Loucy (cell line): ENCODE results near the gene NCKIPSD.
A peak's percentile ranks its signal among the peaks of the same experiment; 100 is the strongest.

Experiments
- H2AFZ ChIP-seq: fragments of 200-600 bp; sonication (generic); 2 replicates; pipeline ENCODE4 v1.6.0; 2016; ENCODE audit warnings: antibody characterized with exemption, mild to moderate bottlenecking, low read length, moderate library complexity
- H3F3A ChIP-seq: fragments of 200-600 bp; 2 replicates; pipeline ENCODE4 v1.6.0; 2016; ENCODE audit warnings: antibody characterized with exemption, low read depth, mild to moderate bottlenecking
- H3K27me3 ChIP-seq: fragments of 200-600 bp; sonication (generic); 2 replicates; pipeline ENCODE4 v1.6.1; 2014; ENCODE audit warnings: low read length, mild to moderate bottlenecking; ENCODE audit not compliant: insufficient read depth, poor library complexity, severe bottlenecking
- H3K36me3 ChIP-seq: fragments of 200-600 bp; sonication (generic); 2 replicates; pipeline ENCODE4 v1.6.1; 2016; ENCODE audit warnings: low read length; ENCODE audit not compliant: insufficient read depth
- H3K4me1 ChIP-seq: fragments of 200-600 bp; sonication (generic); 2 replicates; pipeline ENCODE4 v1.5.1; 2014; ENCODE audit warnings: low read length, mild to moderate bottlenecking; ENCODE audit not compliant: insufficient read depth, poor library complexity, severe bottlenecking
- H3K4me2 ChIP-seq: fragments of 200-600 bp; sonication (generic); 2 replicates; pipeline ENCODE4 v1.6.0; 2014; ENCODE audit warnings: antibody characterized with exemption, low read length, low read depth, mild to moderate bottlenecking; ENCODE audit not compliant: poor library complexity, severe bottlenecking
- H3K4me3 ChIP-seq: fragments of 200-600 bp; sonication (generic); 2 replicates; pipeline ENCODE4 v1.5.1; 2014; ENCODE audit warnings: low read length, mild to moderate bottlenecking, mixed read lengths; ENCODE audit not compliant: poor library complexity, severe bottlenecking
- H3K79me2 ChIP-seq: fragments of 200-600 bp; sonication (generic); 2 replicates; pipeline ENCODE4 v1.6.1; 2014; ENCODE audit warnings: low read length; ENCODE audit not compliant: insufficient read depth
- H3K9ac ChIP-seq: fragments of 200-600 bp; sonication (generic); 2 replicates; pipeline ENCODE4 v1.6.0; 2014; ENCODE audit warnings: mild to moderate bottlenecking, low read depth, low read length, moderate library complexity; ENCODE audit not compliant: poor library complexity, severe bottlenecking
- H3K9me2 ChIP-seq: fragments of 200-600 bp; sonication (generic); replicated peaks from 2 replicates; pipeline ENCODE4 v1.6.1; 2016; ENCODE audit warnings: low read depth, low read length, mixed read lengths
- H3K9me3 ChIP-seq: fragments of 200-600 bp; sonication (generic); 2 replicates; pipeline ENCODE4 v1.6.1; 2014; ENCODE audit warnings: mild to moderate bottlenecking, antibody characterized with exemption, low read length, low read depth; ENCODE audit not compliant: insufficient read depth
- H4K20me1 ChIP-seq: fragments of 200-600 bp; sonication (generic); 2 replicates; pipeline ENCODE4 v1.6.0; 2014; ENCODE audit warnings: antibody characterized with exemption, low read length, mild to moderate bottlenecking; ENCODE audit not compliant: insufficient read depth, poor library complexity, severe bottlenecking
- EZH2phosphoT487 ChIP-seq: fragments of 200-600 bp; IDR thresholded peaks from 2 replicates; pipeline ENCODE4 v1.6.1; 2018; ENCODE audit warnings: antibody characterized with exemption, mild to moderate bottlenecking, moderate library complexity, borderline replicate concordance
- TF ChIP-seq, protein P1 (sequence below): fragments of 200-600 bp; sonication (generic); conservative IDR thresholded peaks from 2 replicates; pipeline ENCODE4 v1.5.1; 2014; ENCODE audit warnings: mild to moderate bottlenecking, antibody characterized with exemption, low read length

Gene NCKIPSD

DNA sequence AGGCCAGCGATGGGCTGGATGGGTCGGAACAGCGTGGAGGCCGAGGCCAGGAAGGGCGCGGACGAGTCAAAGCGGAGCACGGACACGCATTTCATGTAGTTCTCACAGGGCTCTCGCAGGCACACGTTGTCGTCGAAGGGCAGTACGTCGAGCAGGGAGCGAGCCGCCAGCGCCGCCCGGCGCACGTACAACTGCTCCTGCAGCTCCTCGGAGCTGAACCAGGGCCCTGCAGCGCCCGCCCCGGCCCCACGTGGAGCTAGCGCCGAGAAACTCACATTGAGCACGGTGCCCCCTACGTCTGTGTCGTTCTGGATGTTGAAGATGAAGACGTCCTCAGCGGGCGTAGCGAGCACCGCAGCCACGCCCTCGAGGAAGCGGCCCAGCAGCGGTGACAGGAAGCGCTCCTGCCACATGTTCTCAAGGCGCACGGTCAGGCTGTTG is 28.9 kb downstream of the NCKIPSD start:
- Histone ChIP-seq H3K27me3 (no peaks in the 10 kb centered on the region), H4K20me1 (no peaks in the 10 kb centered on the region), H3K9ac (peak overlapping the region; percentile 54), H3K4me1 (no peaks in the 10 kb centered on the region), H3K9me2 (no peaks in the 10 kb centered on the region), H3K4me2 (peak overlapping the region; percentile 57), H3F3A (no peaks in the 10 kb centered on the region), H3K9me3 (no peaks in the 10 kb centered on the region), H3K4me3 (peak overlapping the region; percentile 71), H3K36me3 (no peaks in the 10 kb centered on the region), H3K79me2 (no peaks in the 10 kb centered on the region), H2AFZ (no peak overlapping the region)
- no peak for TF ChIP-seq EZH2phosphoT487
- TF ChIP-seq, protein P1, sequence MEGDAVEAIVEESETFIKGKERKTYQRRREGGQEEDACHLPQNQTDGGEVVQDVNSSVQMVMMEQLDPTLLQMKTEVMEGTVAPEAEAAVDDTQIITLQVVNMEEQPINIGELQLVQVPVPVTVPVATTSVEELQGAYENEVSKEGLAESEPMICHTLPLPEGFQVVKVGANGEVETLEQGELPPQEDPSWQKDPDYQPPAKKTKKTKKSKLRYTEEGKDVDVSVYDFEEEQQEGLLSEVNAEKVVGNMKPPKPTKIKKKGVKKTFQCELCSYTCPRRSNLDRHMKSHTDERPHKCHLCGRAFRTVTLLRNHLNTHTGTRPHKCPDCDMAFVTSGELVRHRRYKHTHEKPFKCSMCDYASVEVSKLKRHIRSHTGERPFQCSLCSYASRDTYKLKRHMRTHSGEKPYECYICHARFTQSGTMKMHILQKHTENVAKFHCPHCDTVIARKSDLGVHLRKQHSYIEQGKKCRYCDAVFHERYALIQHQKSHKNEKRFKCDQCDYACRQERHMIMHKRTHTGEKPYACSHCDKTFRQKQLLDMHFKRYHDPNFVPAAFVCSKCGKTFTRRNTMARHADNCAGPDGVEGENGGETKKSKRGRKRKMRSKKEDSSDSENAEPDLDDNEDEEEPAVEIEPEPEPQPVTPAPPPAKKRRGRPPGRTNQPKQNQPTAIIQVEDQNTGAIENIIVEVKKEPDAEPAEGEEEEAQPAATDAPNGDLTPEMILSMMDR, result no peak

DNA sequence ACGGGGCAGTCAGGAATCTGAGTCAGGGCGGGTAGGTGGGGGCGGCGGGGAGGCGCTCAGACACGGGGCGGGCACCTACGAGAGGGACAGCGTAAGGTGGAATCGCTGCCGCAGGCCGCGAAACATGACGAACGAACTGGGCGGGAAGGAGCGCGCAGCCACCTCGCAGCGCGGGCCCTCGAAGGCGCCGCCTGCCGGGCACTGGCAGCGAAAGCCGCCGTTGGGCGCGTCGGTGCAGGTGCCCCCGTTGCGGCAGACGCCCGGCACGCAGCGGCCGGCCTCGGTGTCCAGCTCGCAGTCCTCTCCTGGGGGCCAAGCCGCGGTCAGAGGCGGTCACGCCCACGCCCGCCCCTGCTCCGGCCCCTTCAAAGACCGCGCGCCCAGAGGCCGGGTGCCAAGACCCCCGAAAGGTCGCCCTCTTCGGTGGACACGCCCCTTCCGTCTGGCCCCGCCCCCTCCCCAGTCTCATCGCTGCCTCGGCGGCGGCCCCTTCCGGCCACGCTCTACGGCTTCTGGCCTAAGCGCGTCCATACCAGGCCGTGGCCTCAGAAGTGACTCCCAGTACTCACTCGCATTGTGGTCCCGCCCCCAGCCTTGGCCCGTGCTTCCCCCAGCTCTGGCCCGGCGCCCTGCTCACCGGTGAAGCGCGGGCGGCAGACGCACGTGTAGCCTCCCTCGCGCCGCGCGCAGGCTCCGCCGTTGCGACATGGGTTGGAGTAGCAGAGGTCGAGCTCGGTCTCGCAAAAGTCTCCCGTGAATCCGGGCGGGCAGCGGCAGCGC is 29.5 kb downstream of the NCKIPSD start:
- Histone ChIP-seq H3K4me3 (peak overlapping the region; percentile 71), H3K36me3 (no peaks in the 10 kb centered on the region), H3K79me2 (no peaks in the 10 kb centered on the region), H3K9me2 (no peaks in the 10 kb centered on the region), H2AFZ (peak overlapping the region; percentile 75; the same call in 1 of the 2 replicates), H3K27me3 (no peaks in the 10 kb centered on the region), H4K20me1 (no peaks in the 10 kb centered on the region), H3F3A (no peaks in the 10 kb centered on the region), H3K9me3 (no peaks in the 10 kb centered on the region), H3K4me1 (no peaks in the 10 kb centered on the region), H3K9ac (peak overlapping the region; percentile 54), H3K4me2 (peak overlapping the region; percentile 57)
- no peak for TF ChIP-seq EZH2phosphoT487
- TF ChIP-seq, protein P1, result peak; percentile 48

DNA sequence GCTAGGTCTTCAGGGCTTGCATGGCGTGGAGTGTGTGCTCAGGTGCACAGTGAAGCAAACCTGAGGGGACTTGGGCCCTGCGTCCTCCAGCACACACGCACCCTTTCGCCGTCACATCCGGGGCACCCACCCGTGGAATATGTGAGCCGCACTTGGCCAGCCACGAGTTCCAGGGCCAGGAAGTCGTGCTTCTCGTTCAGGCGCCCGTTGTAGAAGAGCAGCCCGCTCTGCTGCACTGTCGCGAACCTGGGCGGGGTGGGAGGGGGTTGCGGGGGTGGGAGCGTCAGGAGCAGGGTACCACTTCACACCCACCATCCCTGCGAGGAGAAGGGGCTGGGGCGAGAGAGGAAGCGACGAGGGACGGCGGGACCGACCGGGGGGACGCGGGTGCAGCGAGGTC is 30.1 kb downstream of the NCKIPSD start:
- no peaks in the 10 kb centered on the region for H3K4me1 ChIP-seq
- no peaks in the 10 kb centered on the region for H3K9me3 ChIP-seq
- H3K4me3 ChIP-seq, result peak overlapping the region; percentile 71
- H3K36me3 ChIP-seq, result no peaks in the 10 kb centered on the region
- peak overlapping the region; percentile 54 for H3K9ac ChIP-seq
- H4K20me1 ChIP-seq, result no peaks in the 10 kb centered on the region
- no peak for TF ChIP-seq EZH2phosphoT487
- no peaks in the 10 kb centered on the region for H3K27me3 ChIP-seq
- peak overlapping the region; percentile 57 for H3K4me2 ChIP-seq
- no peaks in the 10 kb centered on the region for H3F3A ChIP-seq
- no peaks in the 10 kb centered on the region for H3K79me2 ChIP-seq
- H3K9me2 ChIP-seq, result no peaks in the 10 kb centered on the region
- H2AFZ ChIP-seq, result no peak overlapping the region

DNA sequence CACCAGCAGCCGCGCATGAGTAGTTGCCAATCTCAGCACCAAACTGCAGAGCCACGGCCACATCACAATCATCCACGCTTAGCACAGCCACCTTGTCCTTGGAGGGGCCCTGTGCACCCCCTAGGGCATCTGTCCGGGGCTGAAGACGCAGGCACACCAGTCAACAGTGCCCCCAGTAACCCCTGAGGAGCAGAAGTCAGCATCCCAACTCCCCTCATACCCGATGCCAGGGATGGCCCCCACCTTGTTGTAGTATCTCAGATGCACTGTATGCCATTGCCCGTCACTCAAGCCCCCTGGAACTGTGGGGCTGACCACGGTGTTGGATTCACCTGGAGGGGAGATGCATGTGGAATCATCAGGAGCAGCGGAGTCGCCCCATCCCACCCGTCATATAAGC is 30.7 kb downstream of the NCKIPSD start:
- H3K9me3 ChIP-seq, result no peaks in the 10 kb centered on the region
- H3K4me3 ChIP-seq, result peak overlapping the region; percentile 71
- TF ChIP-seq, protein P1, result no peak
- no peak for TF ChIP-seq EZH2phosphoT487
- no peaks in the 10 kb centered on the region for H3K27me3 ChIP-seq
- H3K4me2 ChIP-seq, result peak overlapping the region; percentile 57
- H3F3A ChIP-seq, result no peaks in the 10 kb centered on the region
- H3K9me2 ChIP-seq, result no peaks in the 10 kb centered on the region
- H3K9ac ChIP-seq, result peak overlapping the region; percentile 54
- no peaks in the 10 kb centered on the region for H4K20me1 ChIP-seq
- H2AFZ ChIP-seq, result no peak overlapping the region
- H3K36me3 ChIP-seq, result no peaks in the 10 kb centered on the region
- H3K79me2 ChIP-seq, result no peaks in the 10 kb centered on the region
- no peaks in the 10 kb centered on the region for H3K4me1 ChIP-seq
